ENCODE measurements around the gene INHBB.

The INHBB gene

DNA sequence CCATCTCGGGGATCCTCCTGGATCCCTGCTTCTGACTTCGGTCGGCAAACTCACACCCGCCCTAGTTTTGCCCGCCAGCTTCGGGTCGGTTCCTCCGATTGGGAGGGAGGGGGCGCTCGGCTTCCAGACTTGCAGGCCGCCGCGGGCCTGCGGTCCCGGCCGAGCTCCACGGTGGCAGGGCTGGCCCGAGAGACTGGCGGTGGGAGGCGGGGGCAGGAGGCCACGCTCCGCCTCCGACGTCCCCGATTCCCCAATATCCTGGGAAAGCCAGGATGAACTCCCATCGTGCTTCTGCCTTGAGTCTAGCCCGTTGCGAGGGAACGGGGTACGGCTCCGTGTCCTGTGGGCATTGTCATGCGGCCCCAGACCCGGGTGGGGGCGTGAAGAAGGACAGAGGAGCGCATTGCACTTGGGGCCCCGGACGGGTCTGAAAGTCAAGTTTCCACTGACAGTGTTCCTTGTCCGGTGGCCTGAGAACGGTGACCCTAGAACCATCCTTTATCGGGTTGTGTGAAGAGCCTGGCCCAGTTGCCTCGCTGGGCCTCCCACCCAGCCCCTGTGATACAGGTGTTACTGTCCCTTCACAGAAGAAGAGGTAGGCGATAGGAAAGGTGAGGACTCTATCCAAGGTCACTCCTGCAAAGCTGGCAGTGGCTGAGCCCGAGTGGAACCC is 2.4 kb upstream of the INHBB start:
- H2AFZ ChIP-seq, result peak overlapping the region; percentile 69
- TF ChIP-seq, protein P1, sequence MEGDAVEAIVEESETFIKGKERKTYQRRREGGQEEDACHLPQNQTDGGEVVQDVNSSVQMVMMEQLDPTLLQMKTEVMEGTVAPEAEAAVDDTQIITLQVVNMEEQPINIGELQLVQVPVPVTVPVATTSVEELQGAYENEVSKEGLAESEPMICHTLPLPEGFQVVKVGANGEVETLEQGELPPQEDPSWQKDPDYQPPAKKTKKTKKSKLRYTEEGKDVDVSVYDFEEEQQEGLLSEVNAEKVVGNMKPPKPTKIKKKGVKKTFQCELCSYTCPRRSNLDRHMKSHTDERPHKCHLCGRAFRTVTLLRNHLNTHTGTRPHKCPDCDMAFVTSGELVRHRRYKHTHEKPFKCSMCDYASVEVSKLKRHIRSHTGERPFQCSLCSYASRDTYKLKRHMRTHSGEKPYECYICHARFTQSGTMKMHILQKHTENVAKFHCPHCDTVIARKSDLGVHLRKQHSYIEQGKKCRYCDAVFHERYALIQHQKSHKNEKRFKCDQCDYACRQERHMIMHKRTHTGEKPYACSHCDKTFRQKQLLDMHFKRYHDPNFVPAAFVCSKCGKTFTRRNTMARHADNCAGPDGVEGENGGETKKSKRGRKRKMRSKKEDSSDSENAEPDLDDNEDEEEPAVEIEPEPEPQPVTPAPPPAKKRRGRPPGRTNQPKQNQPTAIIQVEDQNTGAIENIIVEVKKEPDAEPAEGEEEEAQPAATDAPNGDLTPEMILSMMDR (IDR thresholded peaks at IDR 0.05), result peak; percentile 89
- H3K4me3 ChIP-seq (ENCODE audit: low read depth, low read length), result peak overlapping the region; percentile 34
- H3K4me2 ChIP-seq (ENCODE audit: low read length), result peak overlapping the region; percentile 47
- H3K27ac ChIP-seq, result no peak overlapping the region
- no peaks in the 10 kb centered on the region for H3K27me3 ChIP-seq (ENCODE audit: control insufficient read depth, insufficient read depth, low read length)
- peaks cover 4% of the 10 kb centered on the region for H3K4me1 ChIP-seq
- H3K79me2 ChIP-seq, result no peaks in the 10 kb centered on the region
- no peaks in the 10 kb centered on the region for H3K36me3 ChIP-seq (ENCODE audit: control insufficient read depth, insufficient read depth, low read length)
- H3K9ac ChIP-seq, result no peak overlapping the region
- H3K9me3 ChIP-seq (ENCODE audit: control insufficient read depth, low read length), result no peaks in the 10 kb centered on the region

GRCh38 chr2:120344214-120344975 is 1.5 kb upstream of the INHBB start:
- Histone ChIP-seq H2AFZ (peak overlapping the region; percentile 74), H3K4me2 (ENCODE audit: low read length) (peak overlapping the region; percentile 74), H3K36me3 (ENCODE audit: control insufficient read depth, insufficient read depth, low read length) (no peaks in the 10 kb centered on the region), H3K4me1 (peaks cover 3% of the 10 kb centered on the region), H3K9ac (no peak overlapping the region), H3K4me3 (ENCODE audit: low read depth, low read length) (peak overlapping the region; percentile 47), H3K9me3 (ENCODE audit: control insufficient read depth, low read length) (no peaks in the 10 kb centered on the region), H3K27ac (peak overlapping the region; percentile 49), H3K79me2 (no peaks in the 10 kb centered on the region), H3K27me3 (ENCODE audit: control insufficient read depth, insufficient read depth, low read length) (no peaks in the 10 kb centered on the region)
- TF ChIP-seq, protein P1 (IDR thresholded peaks at IDR 0.05), result no peak

GRCh38 chr2:120344976-120345581 is 857 bp upstream of the INHBB start:
- Histone ChIP-seq H3K27ac (peak overlapping the region; percentile 49), H3K4me1 (peaks cover 3% of the 10 kb centered on the region), H3K4me3 (ENCODE audit: low read depth, low read length) (peak overlapping the region; percentile 47), H3K9me3 (ENCODE audit: control insufficient read depth, low read length) (no peaks in the 10 kb centered on the region), H3K27me3 (ENCODE audit: control insufficient read depth, insufficient read depth, low read length) (no peaks in the 10 kb centered on the region), H3K9ac (no peak overlapping the region), H3K36me3 (ENCODE audit: control insufficient read depth, insufficient read depth, low read length) (no peaks in the 10 kb centered on the region), H2AFZ (peak overlapping the region; percentile 74), H3K4me2 (ENCODE audit: low read length) (peak overlapping the region; percentile 74), H3K79me2 (no peaks in the 10 kb centered on the region)
- TF ChIP-seq, protein P1 (IDR thresholded peaks at IDR 0.05), result no peak

DNA sequence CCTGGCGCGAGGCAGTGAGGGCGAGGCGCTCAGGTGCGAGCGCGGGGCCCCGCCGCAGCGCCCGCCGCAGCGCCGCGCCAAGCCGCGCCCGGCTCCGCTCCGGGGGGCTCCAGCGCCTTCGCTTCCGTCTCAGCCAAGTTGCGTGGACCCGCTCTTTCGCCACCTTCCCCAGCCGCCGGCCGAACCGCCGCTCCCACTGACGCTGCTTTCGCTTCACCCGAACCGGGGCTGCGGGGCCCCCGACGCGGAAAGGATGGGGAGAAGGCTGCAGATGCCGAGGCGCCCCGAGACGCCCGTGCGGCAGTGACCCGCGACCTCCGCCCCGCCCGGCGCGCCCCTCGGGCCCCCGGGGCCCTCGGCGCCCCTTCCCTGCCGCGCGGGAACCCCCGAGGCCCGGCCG is 328 bp upstream of the INHBB start:
- H3K79me2 ChIP-seq, result no peaks in the 10 kb centered on the region
- H3K4me3 ChIP-seq (ENCODE audit: low read depth, low read length), result no peak overlapping the region
- H3K27ac ChIP-seq, result no peak overlapping the region
- H3K4me1 ChIP-seq, result peaks cover 3% of the 10 kb centered on the region
- no peak overlapping the region for H3K9ac ChIP-seq
- H2AFZ ChIP-seq, result peak overlapping the region; percentile 74
- H3K9me3 ChIP-seq (ENCODE audit: control insufficient read depth, low read length), result no peaks in the 10 kb centered on the region
- no peaks in the 10 kb centered on the region for H3K36me3 ChIP-seq (ENCODE audit: control insufficient read depth, insufficient read depth, low read length)
- TF ChIP-seq, protein P1 (IDR thresholded peaks at IDR 0.05), result no peak
- H3K4me2 ChIP-seq (ENCODE audit: low read length), result peak overlapping the region; percentile 53
- H3K27me3 ChIP-seq (ENCODE audit: control insufficient read depth, insufficient read depth, low read length), result no peaks in the 10 kb centered on the region

Data from parathyroid adenoma (tissue), 2 donors.